Tibial artery (tissue), 4 donors: ENCODE data around the gene CALCOCO2.

ENCODE experiments used
- DNase-seq, 2 donors: peaks; one replicate each; pipeline ENCODE4 v3.0.0-alpha.2; 2019
- H3K27ac ChIP-seq, 2 donors: fragments of 200-600 bp; sonication (generic) in 1 of 2; 1 replicate in 1 of 2; 2 replicates in 1 of 2; pipeline ENCODE4 v1.5.1; 2018 to 2019; ENCODE audit warnings: mild to moderate bottlenecking in 1 of 2
- H3K27me3 ChIP-seq, 2 donors: fragments of 200-600 bp; sonication (generic) in 1 of 2; one replicate each; pipeline versions ENCODE4 v1.5.1 to v1.6.0; 2016 to 2019
- H3K36me3 ChIP-seq, 3 donors: fragments of 200-600 bp; sonication (generic) in 2 of 3; one replicate each; pipeline ENCODE4 v1.5.1; 2016 to 2019; ENCODE audit warnings: mild to moderate bottlenecking in 2 of 3
- H3K4me1 ChIP-seq, 4 donors: fragments of 200-600 bp; sonication (generic) in 2 of 4; 1 replicate in 3 of 4; 2 replicates in 1 of 4; pipeline ENCODE4 v1.5.1; 2016 to 2019
- H3K4me3 ChIP-seq, 2 donors: fragments of 200-600 bp; sonication (generic) in 1 of 2; 1 replicate in 1 of 2; 2 replicates in 1 of 2; pipeline ENCODE4 v1.5.1; 2018 to 2019; ENCODE audit warnings: mild to moderate bottlenecking in 2 of 2
- H3K9me3 ChIP-seq, 3 donors: fragments of 200-600 bp; sonication (generic) in 1 of 3; one replicate each; pipeline ENCODE4 v1.5.1; 2016 to 2019
- CTCF ChIP-seq, 2 experiments: fragments of 200-600 bp in 1 of 2; fragments of 450-650 bp in 1 of 2; IDR thresholded peaks; one replicate each; pipeline ENCODE4 v1.5.1; 2017 to 2019; ENCODE audit warnings: antibody characterized with exemption in 2 of 2, mild to moderate bottlenecking in 1 of 2, moderate library complexity in 1 of 2
- intact Hi-C: fragments of 100-400 bp; cut with DNase I; formaldehyde crosslinking; loops from one replicate; pipeline ENCODE4 v1.15.0; 2023; ENCODE audit warnings: low total_unique reads

Gene CALCOCO2

GRCh38 chr17:48905987-48906515 lies 75.2 kb downstream of the CALCOCO2 start:
- DNase-seq, result no peak
- peaks cover 0 to 9% (median 3%) of the 10 kb centered on the region in 3 donors for H3K36me3 ChIP-seq
- H3K4me3 ChIP-seq, result no peak overlapping the region
- no peaks in the 10 kb centered on the region for H3K27me3 ChIP-seq
- TF ChIP-seq CTCF (IDR thresholded peaks at IDR 0.05), result no peak
- peaks cover 0 to 29% (median 25%) of the 10 kb centered on the region in 4 donors for H3K4me1 ChIP-seq
- intact Hi-C loops, result no loop called here
- no peaks in the 10 kb centered on the region for H3K9me3 ChIP-seq
- H3K27ac ChIP-seq, result no peak overlapping the region

- Histone ChIP-seq H3K27ac (peak overlapping the region; percentile 82 to 91), H3K9me3 (no peaks in the 10 kb centered on the region), H3K36me3 (peaks cover 1 to 24% (median 5%) of the 10 kb centered on the region in 3 donors), H3K4me1 (peaks cover 0 to 35% (median 29%) of the 10 kb centered on the region in 4 donors), H3K4me3 (peak overlapping the region; percentile 80 to 92), H3K27me3 (no peaks in the 10 kb centered on the region)
- no peak for TF ChIP-seq CTCF (IDR thresholded peaks at IDR 0.05)
- no peak for DNase-seq
- intact Hi-C loops, result no loop called here
These were observed 76.8 kb downstream of the CALCOCO2 start for GRCh38 chr17:48907713-48908046.

DNA sequence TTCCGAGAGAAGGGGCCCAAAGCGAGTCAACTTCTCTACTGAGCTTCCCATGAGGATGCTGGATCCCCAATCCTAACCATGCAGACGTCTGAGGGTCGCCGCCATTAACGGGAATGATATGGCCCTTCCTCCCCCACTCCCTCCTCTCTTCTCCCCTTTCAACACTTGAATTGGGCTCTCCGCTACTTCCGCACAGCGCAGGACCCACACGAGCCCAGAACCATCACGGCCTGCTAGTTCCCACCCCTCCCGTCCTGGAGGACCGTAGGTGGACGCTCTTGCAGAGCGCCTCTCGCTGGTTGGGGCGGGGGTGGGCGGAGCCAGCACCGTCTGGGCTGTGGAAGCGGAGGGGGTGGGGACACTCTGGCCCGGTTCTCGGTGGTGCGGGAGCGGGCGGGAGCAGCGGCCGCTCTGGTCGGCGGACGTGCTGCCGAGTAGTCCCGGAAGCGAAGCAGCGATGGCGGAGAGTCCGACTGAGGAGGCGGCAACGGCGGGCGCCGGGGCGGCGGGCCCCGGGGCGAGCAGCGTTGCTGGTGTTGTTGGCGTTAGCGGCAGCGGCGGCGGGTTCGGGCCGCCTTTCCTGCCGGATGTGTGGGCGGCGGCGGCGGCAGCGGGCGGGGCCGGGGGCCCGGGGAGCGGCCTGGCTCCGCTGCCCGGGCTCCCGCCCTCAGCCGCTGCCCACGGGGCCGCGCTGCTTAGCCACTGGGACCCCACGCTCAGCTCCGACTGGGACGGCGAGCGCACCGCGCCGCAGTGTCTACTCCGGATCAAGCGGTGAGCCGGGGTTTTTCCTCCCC lies 77.4 kb downstream of the CALCOCO2 start, which contains the start of gene UBE2Z:
TSS of gene UBE2Z (plus strand) at position 361 of the 797 bp plus-strand sequence. CDS start at position 458, 97 bp downstream.
- H3K27ac ChIP-seq, result peak within 1 kb of the TSS; percentile 82 to 91
- peak; percentile 94 to 97 for DNase-seq
- peak within 1 kb of the TSS; percentile 80 to 92 for H3K4me3 ChIP-seq
- H3K4me1 ChIP-seq, result peaks cover 0 to 35% (median 29%) of the 10 kb centered on the region in 4 donors
- peaks cover 4 to 29% (median 8%) of the 10 kb centered on the region in 3 donors for H3K36me3 ChIP-seq
- no peaks in the 10 kb centered on the region for H3K27me3 ChIP-seq
- peak in 1 of 2 experiments; percentile 4 for TF ChIP-seq CTCF (IDR thresholded peaks at IDR 0.05)
- H3K9me3 ChIP-seq, result no peaks in the 10 kb centered on the region
- intact Hi-C loops, result no loop called here

- intact Hi-C loops, result no loop called here
- TF ChIP-seq CTCF (IDR thresholded peaks at IDR 0.05), result no peak
- Histone ChIP-seq H3K9me3 (no peaks in the 10 kb centered on the region), H3K4me1 (peaks cover 0 to 35% (median 29%) of the 10 kb centered on the region in 4 donors), H3K27me3 (no peaks in the 10 kb centered on the region), H3K36me3 (peaks cover 4 to 36% (median 8%) of the 10 kb centered on the region in 3 donors), H3K27ac (peak overlapping the region; percentile 82 to 91), H3K4me3 (peak overlapping the region; percentile 80 to 92)
- DNase-seq, result peak; percentile 72 to 85
These were observed 78.1 kb downstream of the CALCOCO2 start for GRCh38 chr17:48908853-48909394.

DNA sequence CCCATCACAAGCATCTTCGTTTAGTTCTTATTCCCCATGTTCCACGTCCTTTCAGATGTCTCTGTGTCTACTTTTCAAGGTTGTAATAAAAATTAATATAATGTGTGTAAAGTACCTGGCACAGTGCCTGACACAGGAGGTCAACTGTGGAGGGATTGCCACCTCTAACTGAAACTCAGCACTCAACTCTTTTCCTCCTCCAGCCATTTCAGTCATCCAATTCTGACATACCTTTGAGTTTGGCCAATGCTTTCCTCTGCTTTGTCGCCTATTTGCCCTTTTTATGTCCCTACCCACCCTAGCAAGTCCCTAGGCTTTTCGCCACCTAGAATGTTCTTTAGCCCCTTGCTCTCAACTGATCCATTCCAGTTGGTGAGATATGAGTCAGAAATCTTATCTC lies 78.9 kb downstream of the CALCOCO2 start:
- Histone ChIP-seq H3K4me1 (peaks cover 0 to 38% (median 29%) of the 10 kb centered on the region in 4 donors), H3K27ac (peak overlapping the region; percentile 82 to 91), H3K4me3 (peak overlapping the region; percentile 80 to 92), H3K36me3 (peaks cover 4 to 45% (median 8%) of the 10 kb centered on the region in 3 donors), H3K27me3 (no peaks in the 10 kb centered on the region), H3K9me3 (no peaks in the 10 kb centered on the region)
- intact Hi-C loops, result no loop called here
- DNase-seq, result no peak
- TF ChIP-seq CTCF (IDR thresholded peaks at IDR 0.05), result no peak
